H4 (cell line): ENCODE measurements around the gene PSMD8. TPM values are rescaled to one million over a fixed set of nuclear protein-coding genes. Genes with fewer than 3 reads are reported as not detected.
A peak's percentile ranks its signal among the peaks of the same experiment; 100 is the strongest.
"Not testable (repeated sequence)": the region's sequence is repeated elsewhere in the genome, so short reads cannot be mapped to it uniquely, and the experiment has no call there.

Source experiments
- DNase-seq: peaks from one replicate; pipeline ENCODE4 v3.0.0-alpha.2; 2015; ENCODE audit warnings: low spot score
- total RNA-seq: library from RNA; depleted of rRNA; stranded (reverse); fragments of >200 nt; shearing (Covaris generic); gene quantifications from 2 replicates; pipeline ENCODE4 v1.2.3, GENCODE V29; 2014

Gene PSMD8
- total RNA-seq, 1 experiment from 2014 or later, result 743 TPM

DNA sequence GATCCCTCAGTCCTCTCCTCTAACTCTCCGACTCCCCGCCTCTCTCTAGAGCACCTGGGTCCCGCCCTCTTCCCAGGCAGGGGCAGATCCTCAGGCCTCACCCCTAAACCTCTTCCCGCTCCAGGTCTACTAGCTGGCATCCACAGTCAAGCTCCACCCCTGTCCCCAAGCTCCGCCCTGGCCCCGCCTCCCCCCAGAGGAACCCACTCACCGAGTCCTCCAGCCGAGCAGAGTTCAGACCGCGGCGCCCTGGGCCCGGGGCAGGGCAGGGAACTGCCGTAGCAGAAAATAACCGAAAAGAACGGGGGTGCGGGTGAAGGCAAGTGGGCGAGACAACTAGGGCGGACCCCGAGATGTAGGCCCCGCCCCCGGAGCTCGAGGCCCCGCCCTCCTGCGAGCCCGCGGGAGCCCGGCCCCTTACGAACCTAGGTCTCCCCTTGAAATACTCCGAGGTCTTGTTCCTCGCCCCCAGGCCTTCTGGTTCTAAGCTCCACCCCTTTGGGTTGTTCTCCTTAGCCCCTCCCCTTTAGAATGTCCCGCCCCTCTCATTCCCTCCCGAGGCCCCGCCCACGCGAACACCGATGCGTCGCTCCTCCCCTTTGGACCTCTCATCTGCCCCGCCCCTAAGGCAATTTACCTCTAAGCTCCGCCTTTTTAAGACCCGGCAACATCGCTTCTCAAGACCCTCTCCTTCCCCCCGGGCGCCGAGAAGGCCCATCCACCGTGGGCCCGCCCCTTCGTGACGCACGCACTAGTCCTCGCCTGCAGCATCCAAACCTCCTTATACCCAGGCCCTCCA, 13.4 kb downstream of the PSMD8 start, which contains the start of gene GGN:
Gene GGN (minus strand): TSS at position 485 of the 799 bp plus-strand sequence. CDS start 773 bp downstream, outside the sequence.
- DNase-seq, result peak; percentile 94

DNA sequence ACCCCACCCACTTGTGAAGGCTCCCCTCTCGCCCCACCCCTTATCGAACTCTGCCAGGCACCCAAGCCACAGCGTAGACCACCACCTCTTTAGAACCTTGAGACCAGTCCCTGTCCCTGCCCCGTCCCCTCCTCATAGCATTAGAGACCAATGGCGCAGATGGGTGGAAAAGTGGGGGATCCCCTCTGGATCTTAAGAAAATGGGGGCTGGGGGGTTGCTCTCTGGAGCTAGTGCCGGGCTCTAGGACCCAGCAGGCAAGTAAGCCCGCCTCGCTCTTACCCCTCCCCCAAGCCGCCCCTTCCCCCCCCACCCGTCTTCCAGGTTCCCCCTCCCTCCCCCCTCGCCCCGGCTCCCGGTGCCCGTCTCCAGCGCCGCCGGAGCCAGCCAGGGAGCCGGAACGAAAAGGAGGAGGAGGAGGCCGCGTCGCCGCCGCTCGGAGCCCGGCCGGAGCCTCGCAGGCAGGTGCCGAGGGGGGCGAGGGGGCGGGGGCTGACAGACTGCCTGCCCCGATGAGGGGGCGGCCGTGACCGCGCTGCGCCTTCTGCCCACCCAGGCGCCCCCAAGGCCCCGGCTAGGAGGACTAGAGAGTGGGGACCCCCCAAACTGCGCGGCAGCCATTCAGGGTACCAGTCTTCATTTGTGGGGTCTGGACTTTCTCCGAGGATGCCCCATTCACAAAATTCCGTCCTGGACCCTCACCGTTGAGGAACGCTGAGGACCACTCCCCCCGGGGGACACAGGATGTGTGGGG, 14.2 kb downstream of the PSMD8 start, which contains the start of gene SPRED3:
Gene SPRED3 (plus strand): TSS at position 349 of the 752 bp plus-strand sequence. CDS start 1,606 bp downstream, outside the sequence.
- DNase-seq, result no peak

DNA sequence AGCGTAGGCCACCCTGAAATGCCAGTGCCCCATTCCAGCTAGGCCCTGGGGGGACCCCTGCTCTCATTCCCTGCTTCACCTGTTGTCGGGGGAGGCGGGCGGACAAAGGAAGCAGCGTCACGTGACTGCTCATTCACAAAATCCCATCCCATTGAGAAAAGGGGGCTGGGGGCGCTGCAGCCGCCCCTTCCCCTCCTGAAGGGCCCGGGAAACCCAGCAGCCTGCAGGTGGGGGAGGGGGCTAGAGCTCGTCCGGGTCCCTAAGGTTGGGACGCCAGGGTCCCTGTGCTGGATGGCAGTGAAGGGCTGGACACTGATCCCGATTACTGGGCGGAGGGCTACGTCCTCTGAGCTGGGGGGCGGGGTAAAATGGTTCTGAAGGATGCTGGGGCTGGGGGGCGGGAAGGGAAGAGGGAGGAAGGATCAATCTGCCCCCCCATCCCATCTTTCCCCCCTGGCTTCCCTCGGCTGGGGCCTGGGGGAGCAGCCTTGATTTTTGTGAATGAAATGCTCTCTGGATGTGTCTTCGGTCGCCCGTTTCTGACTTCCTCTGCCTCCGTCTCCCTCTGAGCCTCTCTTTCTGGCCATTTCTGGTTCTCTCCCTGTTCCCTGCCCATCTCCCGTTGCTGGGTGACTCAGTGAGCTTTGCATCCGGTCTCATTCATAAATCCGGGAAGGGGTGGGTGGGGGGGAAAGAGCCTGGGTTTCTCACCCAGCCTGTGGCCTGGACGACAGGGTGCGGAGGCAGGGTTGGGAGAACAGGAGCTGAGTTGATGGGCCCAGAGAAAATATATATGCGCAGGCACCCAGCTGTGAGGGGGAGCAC, 14.9 kb downstream of the PSMD8 start:
- peak; percentile 79 for DNase-seq

DNA sequence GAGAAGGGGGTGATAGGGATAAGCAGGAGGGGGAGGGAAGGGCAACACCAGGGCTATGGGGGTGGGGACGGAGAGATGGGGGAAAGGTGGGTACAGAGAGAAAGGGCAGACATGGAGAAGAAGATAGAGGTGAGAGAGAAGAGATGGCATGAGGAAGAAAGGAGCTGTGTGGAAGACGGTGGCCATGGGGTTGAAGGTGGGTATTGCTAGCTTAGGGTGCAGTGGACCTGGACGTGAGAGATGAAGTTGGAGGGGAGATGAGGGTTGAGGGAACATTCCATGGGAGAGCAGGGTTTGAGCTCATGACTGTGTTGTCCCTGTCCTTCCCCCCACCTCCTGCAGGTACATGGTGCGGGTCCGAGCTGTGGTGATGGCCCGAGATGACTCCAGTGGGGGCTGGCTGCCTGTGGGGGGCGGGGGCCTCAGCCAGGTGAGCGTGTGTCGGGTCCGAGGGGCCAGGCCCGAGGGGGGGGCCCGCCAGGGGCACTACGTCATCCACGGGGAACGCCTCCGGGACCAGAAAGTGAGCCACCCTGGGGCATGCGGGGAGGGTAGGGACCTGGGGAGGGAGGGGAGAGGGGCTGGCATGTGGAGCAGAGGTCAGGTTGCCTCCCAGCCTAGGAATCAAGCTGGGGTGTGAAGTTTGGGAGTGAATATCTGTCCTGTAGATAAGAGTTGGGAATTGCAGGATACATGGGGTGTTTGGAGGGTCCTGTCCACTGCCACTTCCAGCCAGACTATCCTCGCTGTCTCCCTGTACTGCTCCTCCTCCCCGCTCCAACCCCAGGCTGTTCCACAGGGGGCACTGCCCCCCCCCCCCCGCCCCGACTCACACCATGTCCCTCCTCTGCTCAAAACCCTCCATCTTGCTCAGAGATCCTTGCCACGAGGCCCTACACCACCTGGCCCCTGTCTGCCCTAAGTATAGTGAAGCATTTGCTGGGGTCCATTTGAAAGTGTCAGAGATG, 15.9 kb downstream of the PSMD8 start:
- DNase-seq, result no peak

DNA sequence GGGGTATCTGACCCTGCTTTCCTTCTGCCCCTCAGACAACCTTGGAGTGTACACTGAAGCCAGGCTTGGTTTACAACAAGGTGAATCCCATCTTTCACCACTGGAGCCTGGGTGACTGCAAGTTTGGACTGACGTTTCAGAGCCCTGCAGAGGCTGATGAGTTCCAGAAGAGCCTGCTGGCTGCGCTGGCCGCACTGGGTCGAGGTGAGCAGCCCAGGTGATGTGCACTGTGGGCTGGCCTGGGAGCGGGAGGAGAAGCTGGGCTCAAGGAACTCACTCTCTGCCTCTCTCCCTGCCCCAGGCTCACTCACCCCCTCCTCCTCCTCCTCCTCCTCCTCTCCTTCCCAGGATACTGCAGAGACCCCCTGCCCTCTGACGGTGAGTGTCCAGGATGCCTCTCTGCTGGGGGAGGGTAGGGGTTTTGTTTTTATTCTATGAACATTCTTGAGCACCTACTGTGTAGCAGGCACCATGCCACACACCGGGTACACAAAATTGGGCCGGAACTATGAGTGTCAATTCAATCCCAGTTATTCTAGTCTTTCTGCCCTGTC, 17.6 kb downstream of the PSMD8 start:
- no peak for DNase-seq

DNA sequence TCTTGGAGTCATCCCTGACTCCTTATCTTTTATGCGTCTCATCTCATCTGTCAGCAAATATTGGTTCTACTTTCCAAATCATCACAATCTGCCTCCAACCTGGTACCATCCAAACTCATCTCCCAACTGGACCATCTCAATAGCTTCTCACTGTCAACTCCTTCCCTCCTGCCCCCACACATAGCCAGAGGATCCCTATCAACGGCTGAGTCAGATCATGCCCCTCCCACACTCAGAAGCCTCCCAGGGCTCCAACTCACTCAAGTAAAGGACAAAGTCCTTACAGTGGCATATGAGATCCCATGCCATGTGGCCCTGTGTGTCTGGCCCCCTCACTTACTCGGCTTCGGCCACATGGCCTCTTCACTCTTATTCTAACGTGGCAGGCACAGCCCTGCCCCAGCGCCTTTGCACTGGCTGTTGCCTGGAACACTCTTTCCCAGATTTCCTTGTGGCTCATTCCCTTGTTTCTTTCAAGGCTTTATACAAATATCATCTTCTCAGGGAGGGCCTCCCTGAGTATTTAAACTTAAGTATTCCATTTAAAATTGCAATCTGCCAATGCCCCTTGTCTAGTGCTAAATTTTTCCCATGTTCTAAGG, 18.4 kb downstream of the PSMD8 start:
- DNase-seq, result no peak

DNA sequence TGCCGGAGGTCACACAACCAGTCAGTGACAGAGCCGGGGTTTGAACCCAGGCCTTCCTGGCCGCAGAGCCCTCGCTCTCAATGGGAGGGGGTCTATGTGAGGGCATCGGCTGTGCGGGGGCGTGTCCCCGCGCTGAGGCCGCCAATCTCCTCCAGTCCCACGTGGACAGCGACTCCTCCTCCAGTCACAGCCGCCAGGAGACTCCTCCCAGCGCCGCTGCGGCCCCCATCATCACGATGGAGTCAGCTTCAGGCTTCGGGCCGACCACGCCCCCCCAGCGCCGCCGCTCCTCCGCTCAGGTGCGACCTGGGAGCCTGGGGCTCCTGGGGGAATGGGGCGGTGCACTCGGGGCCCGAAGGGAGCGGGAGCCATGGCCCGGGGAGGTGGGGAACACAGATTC, 20.1 kb downstream of the PSMD8 start:
- DNase-seq, result no peak

DNA sequence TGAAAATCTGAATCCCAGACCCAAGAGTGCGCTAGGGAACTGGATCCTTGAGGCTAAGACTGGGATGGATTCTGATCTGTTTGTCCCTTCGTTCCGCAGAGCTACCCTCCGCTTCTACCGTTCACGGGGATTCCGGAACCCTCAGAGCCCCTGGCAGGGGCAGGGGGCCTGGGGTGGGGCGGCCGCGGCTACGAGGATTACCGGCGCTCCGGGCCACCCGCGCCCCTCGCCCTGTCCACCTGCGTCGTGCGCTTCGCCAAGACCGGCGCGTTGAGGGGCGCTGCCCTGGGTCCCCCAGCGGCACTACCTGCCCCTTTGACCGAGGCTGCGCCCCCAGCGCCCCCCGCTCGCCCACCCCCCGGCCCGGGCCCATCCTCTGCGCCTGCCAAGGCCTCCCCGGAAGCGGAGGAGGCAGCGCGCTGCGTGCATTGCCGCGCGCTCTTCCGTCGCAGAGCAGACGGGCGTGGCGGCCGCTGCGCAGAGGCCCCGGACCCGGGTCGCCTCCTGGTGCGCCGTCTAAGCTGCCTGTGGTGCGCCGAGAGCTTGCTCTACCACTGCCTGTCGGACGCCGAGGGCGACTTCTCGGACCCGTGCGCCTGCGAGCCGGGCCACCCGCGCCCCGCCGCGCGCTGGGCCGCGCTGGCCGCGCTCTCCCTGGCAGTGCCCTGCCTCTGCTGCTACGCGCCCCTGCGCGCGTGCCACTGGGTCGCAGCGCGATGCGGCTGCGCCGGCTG, 21.2 kb downstream of the PSMD8 start:
- no peak for DNase-seq

DNA sequence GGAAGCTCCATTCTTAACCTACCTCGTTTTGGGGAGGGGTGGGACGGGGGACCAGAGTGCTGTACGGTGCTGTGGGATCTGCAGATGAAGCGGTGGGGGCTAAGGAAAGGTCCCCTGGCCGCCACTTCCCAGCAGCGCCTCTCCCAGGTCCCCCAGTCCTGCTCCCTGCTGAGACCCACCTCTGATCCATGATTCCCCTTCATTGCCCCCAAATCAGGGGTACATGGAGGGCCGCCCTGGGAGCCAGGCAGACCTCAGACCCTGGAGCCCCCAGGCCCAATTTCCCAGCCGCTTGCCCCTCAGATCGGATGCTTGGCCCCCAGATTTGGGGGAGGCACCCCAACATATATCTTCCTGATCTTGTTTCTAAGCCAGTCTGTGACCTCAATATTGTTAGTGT, 24.7 kb downstream of the PSMD8 start:
- DNase-seq, result no peak

DNA sequence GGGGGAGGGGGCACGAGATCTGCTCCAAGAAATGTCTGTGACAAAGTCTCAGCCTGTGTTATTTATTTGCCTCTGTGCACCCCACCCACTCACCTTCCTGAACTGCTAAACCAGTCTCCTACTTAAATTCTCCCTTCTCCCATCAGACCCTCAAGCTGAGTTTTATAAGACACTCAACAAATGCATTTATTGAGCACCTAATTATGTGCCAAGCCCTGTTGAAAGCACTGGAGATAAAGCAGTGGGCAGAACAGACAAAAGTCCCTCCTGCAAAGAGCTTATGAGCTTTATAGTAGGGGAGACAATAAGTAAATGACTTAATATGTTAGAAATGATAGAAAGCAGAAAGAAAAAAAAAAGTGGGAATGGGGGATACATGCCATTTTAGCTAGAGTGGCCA, 25.2 kb downstream of the PSMD8 start:
- DNase-seq, result no peak

DNA sequence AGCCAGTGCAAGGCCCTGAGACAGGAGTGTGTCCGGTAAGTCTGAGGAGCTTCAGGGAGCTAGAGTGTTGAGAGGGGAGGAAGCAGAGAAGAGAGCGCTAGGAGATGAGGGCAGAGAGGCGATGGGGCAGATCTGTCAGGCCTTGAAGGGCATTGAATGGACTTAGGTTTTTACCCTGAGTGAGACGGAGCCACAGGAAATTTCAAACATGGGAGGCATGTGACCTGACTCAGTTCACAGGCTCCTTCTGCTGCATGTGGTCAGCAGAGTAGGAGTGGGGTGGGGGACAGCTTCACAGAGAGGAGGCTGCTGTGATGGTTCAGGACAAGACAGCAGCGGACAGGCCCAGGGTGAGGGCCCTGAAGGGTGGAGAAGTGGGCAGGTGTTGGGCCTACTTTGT, 26.0 kb downstream of the PSMD8 start:
- DNase-seq, result no peak

DNA sequence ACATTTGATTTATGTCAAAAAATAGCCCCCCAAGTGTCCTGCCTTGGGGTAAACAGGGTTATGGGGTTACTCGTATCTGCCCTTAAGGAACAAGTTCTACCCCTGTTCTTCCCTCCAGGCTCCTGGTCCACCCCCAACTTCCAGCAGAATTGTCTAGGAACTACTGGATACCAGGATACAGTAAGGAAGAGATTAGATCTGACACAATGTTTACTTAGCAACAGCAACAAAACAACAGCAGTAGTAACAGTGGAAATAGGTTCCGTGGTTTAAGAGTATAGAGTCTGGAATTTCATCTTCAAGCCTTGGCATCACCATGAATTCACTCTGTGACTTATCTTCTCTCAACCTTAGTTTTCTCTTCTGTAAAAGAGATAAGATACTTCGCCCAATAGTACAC, 26.8 kb downstream of the PSMD8 start:
- DNase-seq, result no peak

DNA sequence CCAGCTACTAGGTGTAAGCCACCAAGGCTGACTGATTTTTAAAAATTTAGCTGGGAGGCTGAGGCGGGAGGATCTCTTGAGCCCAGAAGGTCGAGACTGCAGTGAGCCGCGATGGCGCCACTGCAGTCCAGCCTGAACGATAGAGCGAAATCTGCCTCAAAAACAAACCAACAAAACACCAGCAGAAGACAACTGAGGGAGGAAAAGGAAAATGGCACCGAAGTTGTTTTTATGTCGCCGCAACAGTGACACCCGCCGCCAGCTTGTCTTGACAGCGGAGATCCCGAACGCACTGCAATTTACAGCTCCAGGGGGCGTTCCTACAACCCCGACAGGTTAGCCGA, 28.2 kb downstream of the PSMD8 start:
- no peak for DNase-seq

DNA sequence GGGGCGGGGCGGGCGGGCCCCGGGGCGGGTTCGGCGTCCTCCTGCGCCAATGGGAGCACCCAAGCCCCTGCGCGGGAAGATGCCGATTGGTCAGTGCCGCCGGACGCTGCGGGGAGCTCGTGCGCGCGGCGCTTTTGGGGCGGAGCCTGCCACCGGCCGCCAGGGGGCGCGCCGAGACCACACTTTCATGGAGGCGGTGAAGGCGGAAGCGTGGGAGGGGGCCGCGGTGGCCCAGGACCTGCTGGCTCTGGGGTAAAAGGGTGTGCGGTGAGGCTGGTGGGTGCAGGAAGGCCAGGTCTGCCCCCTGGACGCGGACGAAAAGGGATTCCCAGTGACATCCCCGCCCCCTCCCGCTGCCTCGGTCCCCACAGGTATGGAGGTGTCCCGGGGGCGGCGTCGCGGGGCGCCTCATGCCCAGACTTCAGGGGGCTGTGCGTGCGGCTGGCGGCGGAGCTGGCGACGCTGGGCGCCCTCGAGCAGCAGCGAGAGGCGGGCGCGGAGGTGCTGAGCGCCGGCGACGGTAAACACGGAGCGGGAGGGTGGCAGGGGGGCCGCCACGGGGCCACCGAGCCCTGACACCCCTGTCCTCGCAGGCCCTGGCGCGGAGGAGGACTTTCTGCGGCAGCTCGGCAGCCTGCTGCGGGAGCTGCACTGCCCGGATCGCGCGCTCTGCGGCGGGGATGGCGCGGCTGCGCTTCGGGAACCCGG, 28.8 kb downstream of the PSMD8 start, which contains the start of gene FAM98C:
Gene FAM98C (plus strand): TSS at position 127 of the 708 bp plus-strand sequence. CDS start 61 bp downstream, at position 188.
- peak; percentile 96 for DNase-seq

DNA sequence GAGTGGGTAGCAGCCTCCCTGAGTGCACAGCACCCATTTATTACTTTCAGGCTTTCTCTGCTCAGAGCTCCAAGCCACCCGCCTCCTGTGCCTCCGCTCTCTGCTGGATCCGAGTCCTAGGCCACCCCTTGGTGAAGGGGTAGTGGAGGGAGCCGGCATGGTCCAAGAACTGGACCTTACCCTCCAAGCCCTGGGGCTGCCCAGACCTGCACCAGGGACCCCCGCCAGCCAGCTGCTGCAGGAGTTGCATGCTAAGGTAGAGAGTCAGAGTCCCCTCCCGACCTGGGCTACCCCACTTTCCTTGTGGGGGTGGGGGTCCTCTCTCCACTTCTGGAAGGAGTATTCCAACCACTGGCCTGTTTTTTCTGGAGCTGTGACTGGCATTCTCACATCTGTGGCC, 30.5 kb downstream of the PSMD8 start:
- no peak for DNase-seq

DNA sequence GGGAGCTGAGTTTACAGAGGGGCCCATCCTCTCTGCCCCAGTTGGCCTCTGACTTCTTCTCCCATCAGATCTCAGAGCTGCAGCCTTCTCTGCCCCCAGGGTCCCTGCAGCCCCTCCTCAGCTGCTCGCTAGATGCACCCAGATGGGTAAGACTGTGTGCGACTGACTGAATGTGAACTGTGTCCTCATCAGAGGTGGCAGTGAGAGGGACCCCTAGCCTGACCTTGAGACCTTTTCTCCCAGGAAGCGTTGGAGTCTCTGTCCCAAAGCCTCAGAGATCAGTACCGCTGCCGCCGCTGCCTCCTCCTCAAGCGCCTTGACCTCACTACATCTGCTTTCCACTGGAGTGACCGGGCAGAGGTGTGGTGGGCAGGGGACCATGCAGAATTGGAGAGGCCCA, 30.9 kb downstream of the PSMD8 start:
- no peak for DNase-seq

DNA sequence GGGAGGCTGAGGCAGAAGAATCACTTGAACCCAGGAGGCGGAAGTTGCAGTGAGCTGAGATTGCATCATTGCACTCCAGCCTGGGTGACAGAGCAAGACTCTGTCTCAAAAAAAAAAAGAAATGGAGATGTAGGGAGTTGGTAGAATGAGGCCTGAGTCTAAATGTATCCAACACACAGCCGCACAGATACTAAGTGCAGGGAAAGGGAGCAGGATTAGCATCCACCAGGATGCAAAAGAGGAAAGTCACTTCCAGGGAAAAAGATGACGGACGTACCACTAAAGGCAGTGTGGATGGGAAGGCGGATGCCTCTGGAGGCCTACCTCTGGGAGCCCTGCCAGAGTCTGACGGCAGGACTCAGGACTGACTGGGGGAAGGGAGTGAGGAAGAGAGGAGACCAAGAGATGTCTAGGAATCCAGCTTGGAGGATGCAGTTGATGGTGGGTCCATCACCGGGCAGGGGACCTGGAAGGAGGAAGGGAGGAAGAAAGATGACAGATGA, 35.3 kb downstream of the PSMD8 start:
- no peak for DNase-seq

DNA sequence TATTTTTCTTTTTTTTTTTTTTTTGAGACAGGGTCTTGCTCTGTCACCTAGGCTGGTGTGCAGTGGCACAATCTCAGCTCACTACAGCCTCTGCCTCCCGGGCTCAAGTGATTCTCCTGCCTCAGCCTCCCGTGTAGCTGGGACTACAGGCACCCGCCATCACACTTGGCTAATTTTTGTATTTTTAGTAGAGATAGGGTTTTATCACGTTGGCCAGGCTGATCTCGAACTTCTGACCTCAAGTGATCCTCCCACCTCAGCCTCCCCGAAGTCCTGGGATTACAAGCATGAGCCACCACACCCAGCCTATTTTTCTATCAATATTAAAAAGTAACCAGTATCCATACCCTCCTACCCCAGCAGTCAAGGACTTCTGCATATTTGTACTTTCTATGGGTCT, 36.0 kb downstream of the PSMD8 start:
- DNase-seq, result not testable (repeated sequence)
